Left renal cortex interstitium (tissue), 4 donors: ENCODE data around the gene SIPA1L3. TPM values are rescaled to one million over a fixed set of nuclear protein-coding genes. Genes with fewer than 3 reads are reported as not detected.

Experiments used
- DNase-seq, 4 donors: peaks; one replicate each; pipeline ENCODE4 v3.0.0-alpha.2; 2013; ENCODE audit warnings: low read depth in 4 of 4, low spot score in 2 of 4, missing footprints in 1 of 4
- polyA plus RNA-seq, 4 donors: library from polyadenylated mRNA; unstranded; fragments of 120-200 nt; gene quantifications; one replicate each; pipeline ENCODE4 v1.2.1, GENCODE V29; 2013; ENCODE audit not compliant: insufficient read length in 4 of 4

The SIPA1L3 gene
- polyA plus RNA-seq, 4 donors: 17.3 to 29.4 (median 22.8) TPM

GRCh38 chr19:38033658-38034491 lies 126.9 kb downstream of the SIPA1L3 start:
- DNase-seq: no peak

- no peak for DNase-seq
Measured at GRCh38 chr19:38034492-38034860, 127.5 kb downstream of the SIPA1L3 start.

- no peak for DNase-seq
Measured at GRCh38 chr19:38035515-38036495, 128.8 kb downstream of the SIPA1L3 start.

- no peak for DNase-seq
Measured at GRCh38 chr19:38036707-38037611, 130.0 kb downstream of the SIPA1L3 start.

GRCh38 chr19:38039966-38040365 lies 133.0 kb downstream of the SIPA1L3 start:
- DNase-seq: no peak

- DNase-seq: no peak
Measured at GRCh38 chr19:38042132-38042531, 135.1 kb downstream of the SIPA1L3 start.

GRCh38 chr19:38043649-38044144 lies 136.7 kb downstream of the SIPA1L3 start:
- no peak for DNase-seq

GRCh38 chr19:38044267-38045111 lies 137.5 kb downstream of the SIPA1L3 start:
- DNase-seq: no peak

GRCh38 chr19:38045554-38046253 lies 138.7 kb downstream of the SIPA1L3 start:
- DNase-seq: no peak

- DNase-seq: no peak
Measured at GRCh38 chr19:38046254-38047048, 139.4 kb downstream of the SIPA1L3 start.

GRCh38 chr19:38047049-38047438 lies 140.0 kb downstream of the SIPA1L3 start:
- no peak for DNase-seq

GRCh38 chr19:38047641-38048040 lies 140.6 kb downstream of the SIPA1L3 start:
- no peak for DNase-seq

GRCh38 chr19:38049105-38049649 lies 142.2 kb downstream of the SIPA1L3 start:
- DNase-seq: no peak

GRCh38 chr19:38055010-38055409 lies 148.0 kb downstream of the SIPA1L3 start:
- DNase-seq: no peak

GRCh38 chr19:38055655-38056521 lies 148.9 kb downstream of the SIPA1L3 start:
- no peak for DNase-seq

- no peak for DNase-seq
Measured at GRCh38 chr19:38056646-38057045, 149.6 kb downstream of the SIPA1L3 start.
